NCI-H2171 (cell line): ENCODE data around the gene DIDO1.

Experiments
- DNase-seq: peaks from one replicate; lab custom pipeline; 2025; lab: John Stamatoyannopoulos, UW

DIDO1 gene

GRCh38 chr20:62894261-62894660, 32.0 kb downstream of the DIDO1 start:
- DNase-seq: no peak

DNA sequence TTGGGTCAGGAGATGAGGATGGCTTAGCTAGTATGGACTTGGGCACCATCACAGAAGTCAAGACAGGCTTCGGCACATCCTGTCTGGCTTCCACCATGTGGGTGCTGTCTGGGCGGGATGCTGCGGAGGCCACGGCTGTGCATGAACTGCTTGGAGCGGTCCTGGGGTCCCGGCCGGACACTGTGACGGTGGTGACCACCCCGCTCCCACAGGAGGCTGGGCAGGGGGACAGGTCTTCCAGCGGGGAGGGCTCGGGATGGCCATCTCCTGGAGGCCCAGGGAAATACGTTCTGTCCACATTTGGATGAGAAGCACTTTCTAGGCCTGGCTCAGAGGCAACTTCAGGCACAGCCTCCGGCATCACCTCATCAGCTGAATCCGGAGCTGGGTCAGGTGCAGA, 32.6 kb downstream of the DIDO1 start:
- no peak for DNase-seq

DNA sequence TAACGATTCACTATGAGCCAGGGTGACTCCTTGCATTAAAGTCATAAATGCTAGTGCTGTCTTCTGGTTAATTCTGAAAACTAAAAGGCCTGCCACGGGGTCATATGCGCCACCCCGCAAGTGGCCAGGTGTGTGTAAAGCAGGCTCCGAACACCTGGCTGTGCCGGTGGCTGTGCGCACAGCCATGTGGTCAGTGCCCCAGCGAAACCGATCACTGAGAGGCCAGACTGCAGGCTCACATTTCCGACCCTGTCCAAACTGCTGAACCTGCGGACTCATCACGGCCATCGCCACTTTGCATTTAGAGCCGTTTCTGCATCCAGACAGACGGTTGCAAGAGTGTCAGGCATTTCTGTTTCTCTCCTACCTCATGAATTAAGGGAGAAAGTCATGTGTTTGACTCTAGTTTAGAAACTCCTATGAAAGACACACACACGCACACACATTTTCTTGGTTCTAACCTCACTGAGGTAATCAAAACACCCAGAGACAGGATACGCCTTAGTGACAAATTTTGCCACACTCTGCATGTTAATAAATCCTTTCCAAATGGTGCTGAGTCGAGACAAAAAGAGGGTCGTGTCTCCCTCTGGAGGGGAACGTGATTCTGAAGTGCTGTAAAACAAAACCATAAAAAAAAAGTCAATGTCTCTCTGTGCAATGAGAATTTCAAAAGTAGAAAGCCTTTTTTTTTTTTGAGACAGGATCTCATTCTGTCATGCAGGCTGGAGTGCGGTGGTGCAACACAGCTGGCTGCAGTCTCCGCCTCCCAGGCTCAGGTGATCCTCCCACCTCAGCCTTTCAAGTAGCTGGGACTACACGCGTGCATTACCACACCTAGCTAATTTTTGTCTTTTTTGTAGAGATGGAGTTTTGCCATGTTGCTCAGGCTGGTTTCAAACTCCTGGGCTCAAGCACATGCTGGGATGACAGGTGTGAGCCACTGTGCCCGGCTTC, 33.7 kb downstream of the DIDO1 start:
- no peak for DNase-seq

GRCh38 chr20:62891111-62891510, 35.2 kb downstream of the DIDO1 start:
- DNase-seq: no peak

DNA sequence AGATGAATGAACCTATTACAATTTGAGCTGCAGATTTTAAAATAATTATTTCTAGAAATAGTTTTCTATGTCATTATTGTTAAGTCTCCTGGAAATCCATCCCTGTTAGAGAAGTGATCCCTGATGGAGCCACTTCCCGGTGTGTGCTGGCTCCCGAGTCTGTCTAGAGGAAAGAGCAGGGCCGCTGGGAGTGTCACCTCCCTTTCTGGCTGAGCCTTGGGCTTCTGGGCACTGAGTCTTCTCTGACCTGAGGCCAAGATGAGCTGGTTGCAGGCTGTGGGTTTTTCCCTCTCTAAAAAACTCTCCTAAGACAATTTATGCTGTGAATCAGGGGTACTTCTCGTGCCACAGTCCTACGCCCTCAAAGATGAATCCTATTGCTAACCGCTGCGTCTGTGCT, 35.9 kb downstream of the DIDO1 start:
- no peak for DNase-seq

- no peak for DNase-seq
Measured at GRCh38 chr20:62889871-62890270, 36.4 kb downstream of the DIDO1 start.

- DNase-seq: no peak
Measured at GRCh38 chr20:62889411-62889810, 36.9 kb downstream of the DIDO1 start.

DNA sequence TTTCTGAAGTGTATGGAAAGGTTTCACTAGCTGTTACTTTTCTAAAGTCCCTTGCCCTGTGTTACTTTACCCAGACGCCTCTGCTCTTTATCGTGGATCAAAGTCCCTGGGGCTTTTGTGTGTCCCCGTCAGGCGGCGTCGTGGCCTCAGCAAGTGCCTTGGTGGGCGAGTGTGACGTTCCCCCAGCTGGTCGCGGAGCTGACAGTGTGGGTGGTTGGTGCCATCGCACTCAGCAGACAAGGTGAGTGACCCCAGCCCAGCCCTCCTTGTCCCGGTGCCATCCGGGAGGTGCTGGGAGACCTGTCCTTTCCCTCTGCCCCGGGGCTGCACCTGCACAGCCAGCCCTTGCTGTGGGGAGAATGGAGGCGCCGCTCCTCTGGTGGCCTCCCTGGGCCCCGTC, 37.4 kb downstream of the DIDO1 start:
- DNase-seq: no peak

DNA sequence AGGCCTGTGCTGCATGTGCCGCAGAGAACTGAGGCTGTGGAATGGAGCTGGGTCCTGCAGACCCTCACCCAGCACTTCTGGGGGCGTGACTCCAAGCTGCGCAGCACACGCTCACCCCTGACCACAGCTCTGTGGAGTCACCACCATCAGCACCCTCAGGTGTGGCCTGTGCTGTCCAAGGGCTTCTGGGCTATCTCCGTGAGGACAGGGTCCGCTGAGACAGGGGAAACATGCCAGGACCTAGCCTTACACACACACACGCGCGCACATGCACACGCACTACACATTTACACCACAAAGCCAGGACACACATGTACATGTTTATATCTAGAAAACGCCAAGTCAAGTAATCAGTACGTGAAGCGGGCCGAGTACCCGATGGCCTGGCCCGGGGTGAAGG, 37.9 kb downstream of the DIDO1 start:
- DNase-seq: no peak

- DNase-seq: no peak
Measured at GRCh38 chr20:62887860-62888239, 38.5 kb downstream of the DIDO1 start.

GRCh38 chr20:62887152-62887859, 39.0 kb downstream of the DIDO1 start:
- no peak for DNase-seq

GRCh38 chr20:62886709-62887058, 39.6 kb downstream of the DIDO1 start:
- DNase-seq: no peak

- no peak for DNase-seq
Measured at GRCh38 chr20:62885896-62886708, 40.2 kb downstream of the DIDO1 start.

- no peak for DNase-seq
Measured at GRCh38 chr20:62885046-62885895, 41.0 kb downstream of the DIDO1 start.

DNA sequence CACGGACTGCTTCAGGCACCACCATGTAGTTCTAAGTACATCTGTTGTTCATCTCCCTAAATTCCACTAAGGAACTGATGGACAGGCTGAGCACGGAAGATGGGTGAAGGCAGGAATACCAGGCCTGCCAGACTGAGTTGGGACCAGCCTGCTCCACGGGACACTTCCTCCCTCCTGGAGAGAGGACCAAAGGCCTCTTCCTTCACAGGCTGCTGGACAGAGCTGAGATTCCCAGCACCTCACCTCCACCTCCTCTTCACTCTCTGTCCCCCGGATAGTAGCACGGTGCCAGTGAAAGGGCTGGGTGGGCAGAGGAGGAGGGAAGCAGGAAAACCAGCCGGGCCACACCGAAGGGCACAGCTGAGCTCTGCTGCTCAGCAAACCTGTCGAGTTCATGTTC, 41.7 kb downstream of the DIDO1 start:
- no peak for DNase-seq

- no peak for DNase-seq
Measured at GRCh38 chr20:62882426-62882825, 43.9 kb downstream of the DIDO1 start.

GRCh38 chr20:62881662-62882395, 44.5 kb downstream of the DIDO1 start:
- no peak for DNase-seq

DNA sequence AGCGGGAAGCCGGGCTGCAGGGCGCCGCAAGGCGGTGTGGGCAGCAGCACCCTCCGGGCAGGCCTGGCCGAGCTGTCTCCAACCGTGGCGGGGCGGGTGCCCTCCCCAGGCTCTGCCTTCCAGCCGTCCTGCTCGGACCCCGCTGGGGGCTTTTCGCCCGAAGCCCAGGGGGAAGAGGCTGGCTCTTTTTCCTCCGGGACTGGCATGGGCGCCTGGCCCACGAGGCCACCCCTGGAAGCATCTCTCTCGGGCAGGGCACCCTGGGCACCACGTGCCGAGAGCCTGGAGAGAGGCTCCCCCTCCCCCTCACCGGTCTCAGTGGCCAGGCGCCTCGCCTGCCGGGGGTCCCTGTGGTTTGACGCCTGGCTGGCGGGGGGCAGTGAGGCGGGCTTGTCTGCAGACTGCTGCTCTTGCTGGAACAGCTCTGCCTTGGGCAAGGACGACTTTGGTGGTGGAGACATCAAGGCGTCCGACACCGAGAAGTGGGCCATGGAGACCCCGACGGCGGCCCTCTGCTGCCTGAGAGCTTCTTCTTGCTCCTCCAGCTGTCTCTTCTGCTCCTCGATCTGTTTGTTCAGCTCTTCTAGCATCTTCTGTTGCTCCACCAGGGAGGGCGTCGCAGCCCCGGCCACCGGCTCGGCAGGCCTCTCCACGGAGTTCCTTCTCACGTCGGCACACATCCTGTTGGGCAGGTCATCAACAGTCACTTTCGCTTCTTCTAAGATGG, 45.2 kb downstream of the DIDO1 start:
- DNase-seq: no peak

- DNase-seq: no peak
Measured at GRCh38 chr20:62880147-62880934, 46.0 kb downstream of the DIDO1 start.
